WTC11 (cell line): ENCODE measurements around the gene TRIM10. TPM values are rescaled to one million over a fixed set of nuclear protein-coding genes. Genes with fewer than 3 reads are reported as not detected.

Experiments used
- ATAC-seq: fragments of 200-7000 bp; cut with Tn5 transposase; 2 replicates; pipeline ENCODE4 v1.10.0; 2021; ENCODE audit warnings: mild to moderate bottlenecking, moderate library complexity
- CTCF ChIA-PET: fragments of 300-600 bp; sonication (Branson Sonifier 250); formaldehyde crosslinking; loops from one replicate; lab custom pipeline; 2021; ENCODE audit warnings: antibody characterized with exemption; lab: Charles Lee
- POLR2A ChIA-PET: fragments of 350-600 bp; sonication (Branson Sonifier 250); formaldehyde crosslinking; loops from one replicate; lab custom pipeline; 2021; ENCODE audit warnings: antibody characterized with exemption; lab: Charles Lee
- DNase-seq: peaks from one replicate; pipeline ENCODE4 v3.0.0; 2021; ENCODE audit warnings: low spot score
- H3K27ac Mint-ChIP-seq: 2 replicates; pipeline ENCODE4 v1.8.0; 2021; ENCODE audit warnings: mixed read lengths
- H3K27me3 Mint-ChIP-seq: 2 replicates; pipeline ENCODE4 v1.8.0; 2021; ENCODE audit warnings: low read depth, mild to moderate bottlenecking, moderate library complexity, mixed read lengths
- H3K36me3 Mint-ChIP-seq: 2 replicates; pipeline ENCODE4 v1.8.0; 2021; ENCODE audit warnings: mixed read lengths
- H3K4me1 Mint-ChIP-seq: 2 replicates; pipeline ENCODE4 v1.8.0; 2022; ENCODE audit warnings: mixed read lengths
- H3K4me3 Mint-ChIP-seq: 2 replicates; pipeline ENCODE4 v1.8.0; 2021; ENCODE audit warnings: mild to moderate bottlenecking, moderate library complexity, mixed read lengths
- H3K9me3 Mint-ChIP-seq: 2 replicates; pipeline ENCODE4 v1.8.0; 2021; ENCODE audit warnings: mixed read lengths
- ATF2 ChIP-seq: sonication (generic); formaldehyde crosslinking; IDR thresholded peaks from 2 replicates; pipeline ENCODE4 v1.8.1; 2022; ENCODE audit warnings: low read depth, missing genetic modification reagents, borderline replicate concordance
- CDX4 ChIP-seq: fragments of 250-450 bp; sonication (Bioruptor Pico); IDR thresholded peaks from 2 replicates; pipeline ENCODE4 v1.9.0; 2021; ENCODE audit warnings: moderate library complexity, mild to moderate bottlenecking, inconsistent platforms, borderline replicate concordance
- CTCF ChIP-seq: fragments of 200-600 bp; IDR thresholded peaks from 2 replicates; pipeline ENCODE4 v1.8.0; 2022; ENCODE audit warnings: antibody characterized with exemption
- ESRRA ChIP-seq: sonication (generic); formaldehyde crosslinking; IDR thresholded peaks from 2 replicates; pipeline ENCODE4 v1.8.1; 2022; ENCODE audit warnings: mild to moderate bottlenecking, missing genetic modification reagents, borderline replicate concordance
- FOXP1 ChIP-seq: sonication (generic); formaldehyde crosslinking; IDR thresholded peaks from 2 replicates; pipeline ENCODE4 v1.8.0; 2022; ENCODE audit warnings: missing genetic modification reagents, mild to moderate bottlenecking, moderate library complexity, borderline replicate concordance
- GABPB1 ChIP-seq: sonication (generic); formaldehyde crosslinking; IDR thresholded peaks from 2 replicates; pipeline ENCODE4 v1.8.1; 2023; ENCODE audit warnings: mild to moderate bottlenecking, missing genetic modification reagents
- GRHL2 ChIP-seq: fragments of 250-450 bp; sonication (Bioruptor Pico); IDR thresholded peaks from 2 replicates; pipeline ENCODE4 v1.8.0; 2022; ENCODE audit warnings: mild to moderate bottlenecking, moderate library complexity; ENCODE audit not compliant: insufficient replicate concordance, severe bottlenecking
- HMGA2 ChIP-seq: fragments of 250-450 bp; sonication (Bioruptor Pico); IDR thresholded peaks from 2 replicates; pipeline ENCODE4 v1.4.0; 2021; ENCODE audit warnings: mild to moderate bottlenecking, moderate library complexity
- IRF1 ChIP-seq: sonication (generic); formaldehyde crosslinking; IDR thresholded peaks from 2 replicates; pipeline ENCODE4 v1.8.0; 2023; ENCODE audit warnings: missing genetic modification reagents
- IRF2 ChIP-seq: sonication (generic); formaldehyde crosslinking; IDR thresholded peaks from 2 replicates; pipeline ENCODE4 v1.8.0; 2022; ENCODE audit warnings: low read depth, missing genetic modification reagents, borderline replicate concordance
- KAT7 ChIP-seq: sonication (generic); formaldehyde crosslinking; IDR thresholded peaks from 2 replicates; pipeline ENCODE4 v1.8.1; 2023; ENCODE audit warnings: missing genetic modification reagents, mild to moderate bottlenecking, borderline replicate concordance
- NFE2L1 ChIP-seq: sonication (generic); formaldehyde crosslinking; IDR thresholded peaks from 2 replicates; pipeline ENCODE4 v1.8.1; 2023; ENCODE audit warnings: missing genetic modification reagents
- NR2C2 ChIP-seq: sonication (generic); formaldehyde crosslinking; IDR thresholded peaks from 2 replicates; pipeline ENCODE4 v1.8.0; 2022; ENCODE audit warnings: mild to moderate bottlenecking, missing genetic modification reagents
- PREB ChIP-seq: sonication (generic); formaldehyde crosslinking; IDR thresholded peaks from 2 replicates; pipeline ENCODE4 v1.8.1; 2022; ENCODE audit warnings: mild to moderate bottlenecking, missing genetic modification reagents, moderate library complexity, borderline replicate concordance
- PRRX2 ChIP-seq: fragments of 250-450 bp; sonication (Bioruptor Pico); IDR thresholded peaks from 2 replicates; pipeline ENCODE4 v1.8.0; 2021; ENCODE audit warnings: mild to moderate bottlenecking
- ZBTB21 ChIP-seq: sonication (generic); formaldehyde crosslinking; IDR thresholded peaks from 2 replicates; pipeline ENCODE4 v1.8.1; 2023; ENCODE audit warnings: mild to moderate bottlenecking, missing genetic modification reagents, borderline replicate concordance
- ZBTB43 ChIP-seq: sonication (generic); formaldehyde crosslinking; IDR thresholded peaks from 2 replicates; pipeline ENCODE4 v1.8.1; 2023; ENCODE audit warnings: mild to moderate bottlenecking, missing genetic modification reagents
- ZNF416 ChIP-seq: fragments of 250-450 bp; sonication (Bioruptor Pico); IDR thresholded peaks from 2 replicates; pipeline ENCODE4 v1.9.0; 2021; ENCODE audit warnings: mild to moderate bottlenecking, inconsistent platforms
- ZNF423 ChIP-seq: fragments of 250-450 bp; sonication (Bioruptor Pico); IDR thresholded peaks from 2 replicates; pipeline ENCODE4 v2.1.2; 2022; ENCODE audit warnings: mild to moderate bottlenecking, moderate library complexity
- ZNF512 ChIP-seq: sonication (generic); formaldehyde crosslinking; IDR thresholded peaks from 2 replicates; pipeline ENCODE4 v1.8.1; 2022; ENCODE audit warnings: missing genetic modification reagents, borderline replicate concordance
- total RNA-seq: library from RNA; stranded (reverse); gene quantifications from 3 replicates; pipeline ENCODE4 v1.2.3, GENCODE V29; 2021

TRIM10 gene
- total RNA-seq, 1 experiment from 2014 or later: 0.22 TPM

GRCh38 chr6:30154061-30154460, 7.0 kb downstream of the TRIM10 start (continued):
- TF ChIP-seq CDX4: no peak
- no peak for TF ChIP-seq PREB (CRISPR knock-in tag)
- TF ChIP-seq IRF1 (CRISPR knock-in tag): no peak
- no peak for TF ChIP-seq HMGA2 (CRISPR knock-in tag)
- no peak for TF ChIP-seq NR2C2 (CRISPR knock-in tag)
- TF ChIP-seq CTCF: no peak
- no peak for TF ChIP-seq ZNF423 (CRISPR knock-in tag)
- TF ChIP-seq FOXP1 (CRISPR knock-in tag): no peak
- TF ChIP-seq ZNF512 (CRISPR knock-in tag): no peak
- no peak for TF ChIP-seq ATF2 (CRISPR knock-in tag)
- TF ChIP-seq, all 79 proteins: peak for 0

GRCh38 chr6:30152910-30153610, 8.0 kb downstream of the TRIM10 start:
- CTCF ChIA-PET: interaction anchor here (1.8 to 3.0 kb wide), 2 partner anchors 22 to 49 kb away, joined by 13 read pairs; no protein-coding TSS in a partner anchor
- no peaks in the 10 kb centered on the region for H3K36me3 Mint-ChIP-seq

More at GRCh38 chr6:30152910-30153610, 8.0 kb downstream of the TRIM10 start:
- no peaks in the 10 kb centered on the region for H3K4me1 Mint-ChIP-seq
- H3K4me3 Mint-ChIP-seq: no peak overlapping the region
- DNase-seq (no peak), ATAC-seq (no peak)
- TF ChIP-seq NFE2L1 (CRISPR knock-in tag) (no peak), ESRRA (no peak), ZNF416 (CRISPR knock-in tag) (no peak), ZBTB21 (no peak), ZBTB43 (CRISPR knock-in tag) (no peak), KAT7 (CRISPR knock-in tag) (no peak), GABPB1 (CRISPR knock-in tag) (no peak), ZNF512 (CRISPR knock-in tag) (no peak), GRHL2 (no peak), IRF1 (CRISPR knock-in tag) (no peak), IRF2 (CRISPR knock-in tag) (no peak), NR2C2 (CRISPR knock-in tag) (no peak), HMGA2 (CRISPR knock-in tag) (no peak), PRRX2 (CRISPR knock-in tag) (no peak)
- H3K27me3 Mint-ChIP-seq: peaks cover 23% of the 10 kb centered on the region
- no peak overlapping the region for H3K27ac Mint-ChIP-seq
- POLR2A ChIA-PET: no interaction called here
- no peaks in the 10 kb centered on the region for H3K9me3 Mint-ChIP-seq
